G401.6 (cell line): ENCODE results near the gene FIGN.

Experiments
- FAIRE-seq: peaks from 2 replicates; lab custom pipeline; 2012; peaks lifted over from hg19 to GRCh38; lab: Jason Lieb, UNC

The FIGN gene

GRCh38 chr2:163708265-163708664 lies 27.5 kb downstream of the FIGN start:
- no peak for FAIRE-seq

DNA sequence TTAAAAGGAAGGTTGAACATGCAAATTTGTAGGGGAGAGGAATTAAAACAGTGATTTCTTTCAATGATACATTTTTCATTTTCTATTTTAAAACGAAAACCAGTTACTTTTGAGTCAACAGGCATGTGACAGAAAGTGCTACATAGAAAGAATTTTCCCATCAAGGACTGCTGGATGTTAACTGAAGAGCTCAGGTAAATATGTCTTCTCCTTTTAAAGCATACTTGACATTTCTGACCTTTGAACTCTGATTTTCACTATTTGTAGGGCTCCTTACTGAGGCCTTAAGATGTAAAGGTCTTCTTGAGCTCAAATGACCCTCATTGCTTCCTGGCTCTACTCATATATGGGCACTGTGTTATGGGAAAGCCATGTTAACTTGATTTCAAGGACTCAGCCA lies 32.4 kb downstream of the FIGN start:
- peak; percentile 11 for FAIRE-seq

DNA sequence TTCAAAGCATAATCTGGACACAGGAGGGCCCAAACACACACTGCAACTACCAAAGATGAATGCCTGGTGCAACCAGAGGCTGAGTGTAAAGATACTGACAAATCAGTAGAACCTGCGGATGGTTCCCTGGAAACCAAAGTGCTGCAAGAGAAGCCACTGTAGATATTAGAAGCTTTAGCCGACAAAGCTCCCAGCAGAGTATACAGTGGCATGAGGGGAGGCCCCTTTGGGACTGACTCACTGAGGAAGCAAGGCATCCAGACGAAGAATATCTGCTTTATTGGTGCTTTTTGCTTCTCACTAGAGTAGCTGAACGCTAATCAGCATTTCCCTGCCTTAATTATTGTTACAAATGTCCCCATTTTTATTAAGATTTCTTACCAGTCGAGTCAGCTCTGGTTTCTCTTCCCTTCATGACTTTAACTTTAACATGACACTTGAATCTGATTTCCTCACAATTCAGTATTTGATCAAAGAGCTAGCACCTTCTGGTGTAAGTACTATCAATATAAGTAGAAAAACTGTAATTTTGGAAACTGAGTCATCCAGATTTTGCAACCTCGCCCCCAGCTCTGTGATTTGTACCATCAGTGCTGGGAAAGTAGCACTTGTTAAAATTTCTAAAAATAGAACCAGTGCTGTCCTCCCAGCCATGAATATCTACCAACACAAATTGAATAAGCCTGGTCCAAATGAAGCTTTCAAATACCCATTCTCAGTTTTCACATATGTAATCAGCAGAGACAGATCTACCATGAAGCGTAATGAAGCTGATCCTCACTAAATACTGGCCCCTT lies 34.2 kb downstream of the FIGN start:
- no peak for FAIRE-seq

GRCh38 chr2:163698857-163699256 lies 37.0 kb downstream of the FIGN start:
- peak; percentile 51 for FAIRE-seq

DNA sequence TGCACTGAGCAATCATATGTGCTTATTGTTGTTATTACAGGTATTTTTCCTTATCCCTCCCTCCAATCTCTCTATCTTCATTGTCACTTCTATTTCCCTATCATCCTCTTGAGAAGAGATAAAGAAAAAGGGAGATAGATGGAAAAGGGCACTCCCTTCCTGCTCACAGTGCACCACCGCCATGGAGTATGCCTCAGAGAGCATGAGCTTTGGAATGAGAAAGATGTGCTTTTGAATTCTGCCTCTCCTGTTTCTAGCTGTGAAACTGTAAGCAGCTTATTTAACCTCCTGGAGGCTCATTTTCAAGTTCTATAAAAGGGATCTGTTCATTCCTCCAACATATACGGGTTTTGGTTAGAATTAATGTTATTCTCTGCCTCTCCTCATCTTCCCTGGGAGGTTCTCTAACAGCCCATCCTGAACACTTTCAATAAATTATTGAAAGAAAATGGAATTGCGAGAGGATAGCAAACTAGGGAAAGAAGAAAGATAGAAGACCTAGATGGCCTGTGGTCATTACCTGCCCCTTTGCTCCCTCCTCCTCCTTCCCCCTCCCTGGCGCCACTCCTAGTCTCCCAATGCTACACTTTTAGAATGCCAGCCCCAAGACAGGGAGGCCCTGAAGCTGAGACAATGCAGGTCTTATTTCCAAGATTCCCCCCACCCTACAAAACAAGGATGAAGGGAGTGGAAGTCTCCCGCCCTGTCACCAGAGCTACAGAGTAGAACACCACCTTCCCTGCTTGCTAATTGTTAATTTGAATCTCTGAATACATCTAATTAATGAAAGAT lies 37.8 kb downstream of the FIGN start:
- no peak for FAIRE-seq

- no peak for FAIRE-seq
Measured at GRCh38 chr2:163697429-163697828, 38.4 kb downstream of the FIGN start.

DNA sequence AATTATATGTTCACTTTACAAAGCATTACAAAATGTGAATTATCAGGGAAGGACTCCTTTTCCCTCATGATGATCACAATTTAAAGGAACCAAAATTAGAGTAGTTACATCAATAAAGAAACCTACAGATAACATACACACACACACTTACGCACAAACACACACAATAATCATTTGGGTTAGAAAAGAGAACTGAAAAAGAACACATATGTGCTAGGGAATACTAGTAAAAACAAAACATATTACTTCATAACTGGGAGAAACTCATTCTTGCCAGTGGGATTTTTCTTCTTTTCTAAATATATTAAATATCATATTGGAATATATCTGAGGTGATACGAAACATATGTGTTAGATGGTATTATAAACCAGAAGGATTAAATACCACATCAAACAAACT lies 42.3 kb downstream of the FIGN start:
- no peak for FAIRE-seq

DNA sequence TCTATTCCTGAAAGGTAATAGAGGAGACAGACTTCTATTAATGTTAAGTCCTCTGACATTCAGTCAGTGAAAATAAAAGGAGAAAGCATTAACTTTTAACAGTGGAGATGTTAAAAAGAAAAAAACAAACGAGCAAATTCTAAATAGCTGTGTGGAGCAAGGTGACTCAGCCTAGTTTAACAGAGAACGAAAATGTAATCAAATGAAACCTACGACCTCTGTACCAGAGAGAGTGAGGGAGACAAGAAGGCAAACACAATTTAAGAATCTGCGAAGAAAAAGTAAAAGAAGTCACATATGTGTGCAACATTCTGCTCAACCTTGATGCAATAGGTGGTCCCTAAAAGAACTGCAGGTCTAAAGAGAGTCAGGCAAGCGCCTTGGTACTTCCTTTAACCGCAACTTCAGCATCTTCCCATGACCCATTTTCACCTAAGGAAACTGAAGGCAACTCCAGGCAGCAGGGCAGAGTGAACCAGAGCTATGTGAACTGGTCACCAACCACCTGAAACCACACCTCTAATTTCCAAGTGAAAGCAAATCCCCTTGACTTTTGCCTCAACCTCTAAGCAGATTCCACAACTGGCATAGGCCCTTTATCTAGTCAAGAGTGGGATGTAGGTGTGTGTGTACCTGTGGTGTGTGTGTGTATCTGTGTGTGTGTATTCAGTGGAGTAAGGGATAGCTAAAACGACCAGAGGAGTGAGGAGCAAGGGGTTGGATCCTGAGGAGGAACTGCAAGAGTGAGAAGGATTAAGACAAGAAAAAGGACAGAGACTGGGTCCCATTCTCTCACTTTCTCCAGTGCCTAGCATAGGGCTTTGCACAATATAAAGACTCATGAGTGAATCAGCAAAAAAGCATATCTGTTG lies 43.0 kb downstream of the FIGN start:
- FAIRE-seq = no peak

DNA sequence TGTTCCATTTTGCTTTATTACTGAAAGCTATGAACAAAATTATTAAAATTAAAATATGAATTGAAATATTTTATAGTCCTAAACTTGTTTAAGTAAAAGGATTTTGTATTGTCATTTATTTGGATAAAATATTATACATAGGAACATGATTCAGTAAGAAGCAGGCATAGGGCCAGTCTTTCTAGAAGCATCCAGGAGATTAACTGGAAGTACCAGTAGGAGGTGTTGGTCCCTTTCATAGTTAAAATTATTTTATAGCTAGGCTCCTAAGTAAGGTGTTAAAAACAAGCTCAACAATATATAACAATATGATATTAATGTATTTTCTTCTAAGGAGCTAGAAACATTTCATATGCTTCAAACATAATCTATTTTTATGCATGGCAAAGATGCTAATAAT lies 43.7 kb downstream of the FIGN start:
- FAIRE-seq = peak; percentile 15

- no peak for FAIRE-seq
Measured at GRCh38 chr2:163690896-163691295, 44.9 kb downstream of the FIGN start.

GRCh38 chr2:163687217-163687616 lies 48.6 kb downstream of the FIGN start:
- FAIRE-seq = no peak

DNA sequence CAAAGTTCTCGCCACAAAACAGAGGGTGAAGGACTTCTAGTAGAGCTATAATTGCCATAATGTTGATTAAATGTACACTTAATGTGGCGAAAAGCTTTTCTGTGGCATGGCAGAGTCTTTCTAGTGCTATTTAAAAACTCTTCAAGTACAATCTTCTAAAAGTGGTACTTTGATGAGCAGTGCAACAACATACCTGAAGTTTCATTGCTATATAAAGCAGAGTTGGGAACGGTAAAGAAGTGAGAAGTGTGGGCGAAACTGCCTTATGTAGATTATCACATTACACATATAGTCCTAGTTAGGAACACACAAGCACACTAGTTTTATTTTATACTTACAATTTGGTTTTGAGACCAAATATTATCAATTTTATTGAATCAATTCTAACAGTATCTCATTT lies 49.5 kb downstream of the FIGN start:
- no peak for FAIRE-seq

DNA sequence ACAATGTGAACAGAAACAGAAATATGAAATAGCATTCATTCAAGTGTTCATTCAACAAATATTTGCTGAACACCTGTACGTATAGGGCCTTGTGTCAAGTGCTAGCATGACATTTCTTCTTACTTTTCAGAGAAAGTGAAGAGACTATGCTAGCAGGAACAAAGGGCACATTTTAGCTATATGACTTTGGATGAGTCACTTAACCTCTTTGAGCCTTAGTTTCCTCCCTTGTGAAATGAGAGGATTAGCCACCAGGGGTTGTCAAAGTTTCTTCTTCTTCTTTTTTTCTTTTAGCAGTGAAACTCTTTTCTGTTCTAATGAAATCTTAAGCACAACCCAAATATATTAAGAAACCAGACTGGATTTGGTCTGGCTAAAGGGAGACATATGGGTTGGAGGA lies 53.1 kb downstream of the FIGN start:
- FAIRE-seq = no peak

DNA sequence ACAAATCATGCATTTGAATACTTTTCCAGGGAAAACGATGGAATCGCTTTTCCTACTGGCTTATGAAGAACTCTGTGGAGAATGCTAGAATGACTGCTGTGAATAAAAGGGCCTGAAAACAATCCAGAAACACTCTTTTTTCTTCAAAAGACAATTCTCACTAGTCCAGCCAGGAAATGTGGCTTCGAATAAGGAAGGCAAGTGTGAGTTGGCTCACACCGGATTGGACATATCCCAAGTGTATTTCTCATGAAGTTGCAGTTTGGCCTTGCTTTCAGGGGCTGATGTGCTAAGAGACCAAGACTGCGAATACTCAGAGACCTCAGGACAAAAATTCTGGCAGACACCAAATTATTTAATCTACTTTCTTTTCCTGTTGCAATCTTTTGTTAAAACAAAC lies 54.1 kb downstream of the FIGN start:
- no peak for FAIRE-seq

DNA sequence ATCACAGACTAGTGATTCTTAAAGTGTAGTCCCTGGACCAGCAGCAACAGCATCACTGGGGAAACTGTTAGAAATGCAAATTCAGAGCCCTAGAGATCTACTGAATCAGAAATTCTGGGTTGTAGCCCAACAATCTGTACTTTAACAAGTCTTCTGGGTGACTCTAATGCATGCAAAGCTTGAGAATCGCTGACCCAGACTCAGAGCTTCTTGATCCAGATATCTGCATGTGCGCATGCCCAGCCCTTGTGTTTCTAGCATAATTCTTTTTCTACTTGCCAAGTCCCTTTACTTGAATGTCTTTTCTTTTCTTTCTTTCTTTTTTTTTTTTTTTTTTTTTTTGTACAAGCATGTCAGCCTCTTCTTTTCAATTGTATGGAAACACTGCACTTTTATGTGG lies 60.4 kb downstream of the FIGN start:
- no peak for FAIRE-seq

- no peak for FAIRE-seq
Measured at GRCh38 chr2:163673522-163673921, 62.3 kb downstream of the FIGN start.

DNA sequence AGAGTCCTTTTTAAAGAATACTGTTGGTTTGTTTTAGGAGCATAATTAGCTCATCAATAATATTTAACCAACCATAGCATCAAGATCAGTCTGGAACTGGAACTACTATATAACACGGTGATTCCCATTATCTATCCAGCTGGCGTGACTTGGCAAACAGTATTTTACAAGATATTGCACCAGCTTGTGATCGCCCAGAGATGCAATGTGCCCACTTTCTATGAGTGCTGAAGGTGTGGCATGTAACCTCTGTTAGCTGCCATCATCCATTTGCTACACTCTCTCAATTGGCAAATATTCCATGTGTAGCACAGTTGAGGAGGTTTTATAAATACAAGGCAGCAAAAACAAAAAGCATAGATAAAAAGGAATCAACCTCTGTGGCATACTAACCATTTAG lies 64.9 kb downstream of the FIGN start:
- FAIRE-seq = no peak

DNA sequence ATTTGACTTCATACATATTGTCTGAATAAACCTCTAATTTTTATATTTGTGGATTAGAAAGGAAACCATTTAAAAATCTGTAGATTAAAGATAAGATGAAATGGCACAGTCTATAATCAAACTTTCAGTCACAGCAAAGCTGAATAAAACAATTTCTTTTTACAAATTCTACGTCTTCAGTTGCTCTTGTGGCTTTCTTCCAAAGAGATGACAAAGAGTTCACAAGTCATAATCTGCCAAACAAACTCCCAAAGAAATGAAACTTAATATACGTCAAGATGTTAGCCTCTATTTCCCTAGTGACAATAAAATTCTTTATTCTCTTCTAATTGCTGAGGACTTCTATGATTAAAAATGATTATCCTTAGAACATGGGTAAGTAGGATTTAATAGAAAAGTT lies 66.3 kb downstream of the FIGN start:
- no peak for FAIRE-seq

GRCh38 chr2:163667064-163667887 lies 68.5 kb downstream of the FIGN start:
- FAIRE-seq = no peak

DNA sequence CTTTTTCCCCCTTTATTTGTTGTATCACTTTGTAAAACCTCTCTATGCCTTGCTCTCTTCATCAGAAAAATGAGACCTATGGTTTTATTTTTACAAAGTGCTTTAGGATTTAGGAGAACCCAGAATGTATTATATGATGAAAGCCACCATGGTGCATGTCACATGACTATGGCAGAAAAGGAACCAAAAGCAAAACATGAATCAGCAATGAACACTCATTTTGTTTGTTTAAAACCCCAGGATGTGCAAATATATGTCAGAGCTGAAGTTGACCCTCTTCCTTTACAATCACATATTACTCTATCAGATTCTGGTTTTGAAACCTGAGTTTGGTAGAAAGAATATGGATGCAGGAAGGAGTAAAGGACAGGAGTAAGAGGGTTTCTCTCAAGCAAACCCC lies 70.0 kb downstream of the FIGN start:
- FAIRE-seq = no peak

- no peak for FAIRE-seq
Measured at GRCh38 chr2:163665051-163665450, 70.8 kb downstream of the FIGN start.

GRCh38 chr2:163664610-163665009 lies 71.2 kb downstream of the FIGN start:
- FAIRE-seq = no peak
